NOMO-1 (cell line): ENCODE measurements around the gene SND1.

Experiments
- DNase-seq, 2 experiments: peaks; one replicate each; lab custom pipeline; 2025; ENCODE audit not compliant: unreplicated experiment in 2 of 2; lab: John Stamatoyannopoulos, UW

SND1 gene

DNA sequence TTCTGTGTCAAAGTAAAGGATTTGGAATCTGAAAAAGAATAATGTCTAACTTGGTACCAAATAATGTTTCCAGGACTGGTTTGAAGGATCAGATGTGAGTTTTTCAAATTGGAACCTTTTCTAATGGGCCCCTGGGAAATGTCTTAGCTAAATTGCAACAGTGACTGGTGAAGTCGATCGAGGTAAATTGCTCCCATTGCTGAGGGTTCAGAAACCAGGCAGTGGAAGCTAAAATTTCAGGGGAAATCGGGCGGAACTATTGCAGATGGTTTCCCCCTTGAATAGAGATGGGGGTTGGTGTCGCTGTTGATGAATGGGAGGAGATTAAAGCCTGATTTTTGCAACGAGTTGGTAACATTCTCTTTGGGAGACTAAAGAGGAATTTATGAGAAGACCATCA lies 112.7 kb downstream of the SND1 start:
- DNase-seq, result no peak

DNA sequence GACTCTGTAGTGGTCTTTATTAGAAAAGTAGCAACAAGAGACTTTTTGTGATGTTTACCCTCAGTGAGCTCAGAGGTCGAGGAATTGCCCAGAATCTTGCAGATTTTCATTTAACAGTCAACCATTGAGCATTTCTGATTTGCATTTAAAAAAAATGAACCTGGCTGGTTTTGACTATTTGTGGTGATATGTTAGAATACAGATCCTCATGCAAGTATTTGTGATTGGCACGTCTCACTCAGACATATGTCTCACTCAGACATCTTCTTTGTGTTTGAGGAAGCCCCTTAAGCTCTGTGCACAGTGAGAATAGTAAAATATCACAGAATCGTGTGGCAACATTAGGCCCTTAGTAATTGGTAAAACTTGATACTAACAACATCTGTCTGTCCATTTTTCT lies 113.2 kb downstream of the SND1 start:
- no peak for DNase-seq

DNA sequence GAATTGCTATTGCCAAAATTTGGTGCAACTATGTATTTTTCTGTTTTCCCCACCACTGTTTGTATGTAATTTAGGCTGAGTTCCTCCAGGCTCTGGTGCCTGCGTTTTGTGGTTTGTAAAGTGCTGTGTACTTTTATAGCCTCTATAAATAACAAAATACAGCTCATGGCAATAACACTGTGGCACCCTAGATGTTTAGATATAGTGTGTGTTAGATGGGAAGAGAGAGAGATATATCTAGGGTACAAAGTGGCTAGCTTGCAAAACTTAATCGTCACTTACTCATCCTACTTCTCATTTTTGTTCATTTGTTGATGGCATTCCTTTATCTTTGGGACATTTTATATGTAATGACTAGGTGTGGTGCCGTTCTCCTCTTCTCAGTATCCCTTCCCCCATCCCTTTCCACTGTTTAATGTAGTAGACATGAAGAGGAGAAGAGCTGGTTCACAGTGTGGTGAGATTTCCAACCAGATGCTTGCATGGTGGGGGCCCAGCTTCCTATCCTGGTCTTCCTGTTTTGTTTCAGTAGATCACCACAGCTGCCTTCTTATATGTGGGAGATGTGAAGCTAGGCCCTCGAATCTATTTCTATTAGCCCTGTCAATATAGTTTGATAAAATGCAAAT lies 115.0 kb downstream of the SND1 start:
- peak in 1 of 2 experiments; percentile 6 for DNase-seq

GRCh38 chr7:127768241-127768640 lies 116.2 kb downstream of the SND1 start:
- no peak for DNase-seq

GRCh38 chr7:127769137-127769536 lies 117.1 kb downstream of the SND1 start:
- no peak for DNase-seq

- DNase-seq, result no peak
Observed at GRCh38 chr7:127769696-127770400, 117.9 kb downstream of the SND1 start.

DNA sequence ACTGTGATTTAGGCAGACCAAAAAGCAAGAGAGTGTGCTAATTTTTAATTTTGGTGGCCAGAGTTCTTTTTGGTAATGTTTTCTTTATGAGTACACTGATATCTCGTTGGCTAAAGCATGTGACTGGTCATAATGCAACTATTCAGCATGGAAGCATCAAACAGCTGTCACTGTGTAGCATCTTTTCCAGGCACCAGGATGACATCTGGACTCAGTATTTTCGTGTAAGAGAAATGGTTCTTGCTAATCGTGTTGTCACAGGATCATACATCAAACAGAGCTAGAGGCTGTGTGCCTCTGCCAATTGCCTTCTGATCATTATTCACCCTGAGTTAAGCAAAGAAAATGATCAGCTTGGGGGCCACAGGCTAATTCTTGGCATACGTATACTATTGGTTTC lies 118.9 kb downstream of the SND1 start:
- no peak for DNase-seq

GRCh38 chr7:127771707-127772106 lies 119.7 kb downstream of the SND1 start:
- DNase-seq, result no peak

GRCh38 chr7:127776776-127777386 lies 124.9 kb downstream of the SND1 start:
- no peak for DNase-seq

GRCh38 chr7:127780489-127780888 lies 128.5 kb downstream of the SND1 start:
- DNase-seq, result no peak

DNA sequence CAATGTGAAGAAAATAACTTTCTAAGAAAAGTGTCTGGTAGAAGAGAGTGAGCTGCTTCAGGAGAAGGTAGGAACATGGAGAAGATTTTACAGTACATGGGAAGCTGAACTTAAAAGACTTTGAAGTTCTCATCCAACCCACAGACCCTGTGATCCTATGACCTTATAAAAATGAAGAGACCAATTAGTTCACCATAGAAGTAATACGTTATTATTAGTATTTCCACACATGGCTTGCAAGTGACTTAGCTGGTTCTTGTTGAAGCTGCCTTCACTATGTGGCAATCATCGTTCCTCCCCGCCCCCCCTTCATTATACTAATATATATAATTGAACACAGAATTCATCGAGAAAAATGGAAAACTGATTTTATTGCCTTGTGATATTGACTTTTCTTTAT lies 129.1 kb downstream of the SND1 start:
- no peak for DNase-seq

DNA sequence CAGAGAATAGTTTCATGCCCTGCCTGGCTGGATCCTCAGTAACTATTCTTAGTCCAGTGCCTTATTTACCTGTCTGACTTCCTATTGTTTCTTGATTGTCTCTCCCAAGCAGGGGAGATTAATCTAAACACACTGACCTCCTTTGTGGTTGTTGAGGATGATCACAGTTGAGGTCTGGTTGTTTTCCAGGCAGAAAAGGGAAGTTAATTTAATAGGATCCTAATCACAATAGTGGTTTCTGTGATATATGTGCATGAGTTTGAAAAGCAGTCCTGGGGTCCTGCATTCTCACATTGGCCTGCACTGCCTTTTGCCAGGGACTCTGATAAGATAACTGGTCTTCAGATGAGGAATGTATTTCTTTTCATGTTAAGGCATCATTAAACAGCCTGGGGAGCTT lies 130.1 kb downstream of the SND1 start:
- peak in 1 of 2 experiments; percentile 19 for DNase-seq

DNA sequence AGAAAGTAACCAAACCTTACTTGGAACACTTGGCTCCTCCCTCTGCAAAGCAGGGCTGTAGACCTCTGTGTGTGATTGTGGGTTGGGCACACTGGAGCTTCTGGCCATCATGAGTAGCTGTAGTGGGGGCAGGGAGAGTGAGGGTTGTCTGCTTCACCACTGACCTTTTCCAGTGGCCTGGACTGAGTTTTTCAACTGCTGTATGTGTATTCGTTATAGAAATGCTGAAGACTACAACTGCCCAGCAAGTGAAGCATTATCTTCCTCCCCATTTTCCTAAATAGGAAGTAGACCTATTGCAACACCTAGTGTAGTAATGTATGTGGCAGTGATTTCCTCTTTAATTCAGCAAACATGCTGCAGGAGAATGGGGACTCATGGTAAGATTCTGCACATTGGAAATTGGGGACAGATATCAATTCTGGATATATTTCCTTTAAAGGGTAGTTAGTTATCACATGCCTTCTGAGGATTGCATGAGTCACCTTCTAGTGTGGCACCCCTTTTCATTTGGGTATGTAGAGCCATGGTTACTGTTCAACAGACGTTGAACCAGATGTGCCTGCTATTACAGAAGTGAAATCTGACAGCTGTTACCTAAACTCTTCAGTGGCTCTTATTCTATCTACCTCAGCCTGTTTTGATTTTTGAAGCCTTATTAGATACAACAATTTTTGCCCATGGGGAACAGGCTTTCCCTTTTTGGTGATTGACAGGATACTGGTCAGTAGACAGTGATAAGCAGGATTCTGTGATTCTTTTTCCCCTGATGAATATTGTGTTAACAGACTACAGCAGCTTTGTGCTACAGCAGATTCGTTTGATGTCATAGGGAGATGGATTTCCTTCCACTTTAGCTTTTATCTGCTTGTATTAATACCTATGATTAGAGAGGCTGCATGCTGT lies 130.9 kb downstream of the SND1 start:
- peak in 1 of 2 experiments; percentile 76 for DNase-seq

DNA sequence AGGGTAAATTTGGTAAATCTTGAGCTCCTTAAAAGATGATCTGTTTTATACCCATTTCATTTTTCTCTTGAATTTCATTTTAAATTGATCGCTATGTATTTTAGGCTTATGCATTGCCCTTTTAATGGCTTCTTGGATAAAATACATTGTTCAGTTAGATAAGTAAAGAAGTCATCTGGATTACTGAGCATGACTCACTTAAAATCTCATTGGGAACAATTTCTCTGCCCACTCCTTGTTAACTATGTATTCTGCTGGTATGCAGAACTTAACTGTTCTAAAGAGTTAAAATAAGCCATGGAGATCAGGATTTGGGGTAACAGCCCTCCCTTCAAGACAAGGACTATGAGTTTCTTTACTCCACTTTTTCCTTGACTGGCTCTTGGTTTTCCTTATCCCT lies 134.2 kb downstream of the SND1 start:
- DNase-seq, result no peak

DNA sequence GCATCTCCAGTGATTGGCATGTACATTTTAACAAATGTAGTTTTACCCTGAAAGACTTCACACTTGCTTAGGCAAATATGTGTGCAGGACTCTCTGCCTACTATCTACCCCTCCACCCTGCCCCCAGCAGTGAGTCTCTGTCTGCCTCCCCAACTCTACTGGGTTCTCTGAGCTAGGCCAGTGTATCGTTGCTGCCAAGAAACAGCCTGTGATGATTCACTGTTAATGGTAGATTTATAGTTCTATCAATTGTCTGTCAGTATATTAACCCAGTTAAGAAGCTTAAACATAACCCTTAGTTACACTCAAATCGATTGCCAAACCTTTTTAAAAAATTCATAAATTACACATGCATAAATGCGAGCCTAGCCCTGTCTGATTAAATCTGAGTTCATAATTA lies 137.0 kb downstream of the SND1 start:
- no peak for DNase-seq

DNA sequence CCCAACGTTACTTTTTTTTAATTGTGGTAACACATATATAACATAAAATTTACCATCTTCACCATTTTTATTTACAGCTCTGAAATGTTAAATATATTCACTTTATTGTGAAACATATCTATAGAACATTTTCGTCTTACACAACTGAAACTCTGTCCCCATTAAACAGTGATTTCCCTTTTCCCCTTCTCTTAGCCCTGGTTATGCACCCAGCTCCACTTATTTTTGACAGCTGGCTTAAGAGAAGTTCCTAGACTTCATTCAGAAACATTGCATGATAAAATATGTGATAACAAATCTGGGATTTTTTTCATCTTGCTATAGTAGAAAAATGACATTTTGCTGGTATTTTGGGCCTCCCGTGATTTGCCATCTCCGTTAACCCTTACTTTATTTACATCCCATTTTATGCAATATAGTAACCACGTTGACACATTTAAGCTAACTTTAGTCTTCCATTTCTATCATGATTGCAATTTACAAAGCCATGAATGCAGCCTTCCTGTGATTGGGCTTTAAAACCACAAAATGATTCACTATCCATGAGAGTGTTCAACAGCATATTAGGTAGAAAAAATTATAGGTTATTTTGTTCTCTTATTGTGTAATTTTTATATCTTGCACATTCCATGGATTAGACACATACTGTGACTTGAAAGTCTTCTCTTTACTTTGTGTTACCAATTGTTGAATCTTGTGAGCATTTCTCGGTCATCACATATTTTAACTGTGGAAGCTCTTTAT lies 139.6 kb downstream of the SND1 start:
- DNase-seq, result peak in 1 of 2 experiments; percentile 12

GRCh38 chr7:127792528-127793342 lies 140.7 kb downstream of the SND1 start:
- DNase-seq, result peak in 1 of 2 experiments; percentile 2

- DNase-seq, result no peak
Observed at GRCh38 chr7:127793582-127793981, 141.6 kb downstream of the SND1 start.

GRCh38 chr7:127794136-127794535 lies 142.1 kb downstream of the SND1 start:
- no peak for DNase-seq

GRCh38 chr7:127794551-127794950 lies 142.6 kb downstream of the SND1 start:
- DNase-seq, result no peak
